Ovary (tissue), 9 donors: Measurements from ENCODE around the gene CFAP54. TPM values are rescaled to one million over a fixed set of nuclear protein-coding genes. Genes with fewer than 3 reads are reported as not detected.

Experiments
- DNase-seq, 5 donors: peaks; one replicate each; pipeline ENCODE4 v3.0.0-alpha.2; 2019 to 2020
- H3K27ac ChIP-seq, 2 donors: fragments of 200-600 bp; one replicate each; pipeline versions ENCODE4 v1.5.1 to v1.8.0; 2019 to 2022
- H3K27me3 ChIP-seq: fragments of 200-600 bp; one replicate; pipeline ENCODE4 v1.8.0; 2022
- H3K36me3 ChIP-seq: fragments of 200-600 bp; sonication (generic); one replicate; pipeline ENCODE4 v1.5.1; 2019
- H3K4me1 ChIP-seq: one replicate; pipeline ENCODE4 v1.8.1; 2013; ENCODE audit warnings: mild to moderate bottlenecking, moderate library complexity; ENCODE audit not compliant: insufficient read depth
- H3K4me3 ChIP-seq: fragments of 200-600 bp; sonication (generic); one replicate; pipeline ENCODE4 v1.5.1; 2017
- H3K9me3 ChIP-seq, 2 donors: fragments of 200-600 bp in 1 of 2; sonication (generic) in 1 of 2; one replicate each; pipeline versions ENCODE4 v1.5.1 to v1.8.1; 2013 to 2019; ENCODE audit warnings: mild to moderate bottlenecking in 1 of 2, moderate library complexity in 1 of 2
- EP300 ChIP-seq: sonication (generic); formaldehyde crosslinking; IDR thresholded peaks from one replicate; pipeline ENCODE4 v1.6.1; 2017; ENCODE audit warnings: antibody characterized with exemption
- POLR2A ChIP-seq: fragments of 450-650 bp; IDR thresholded peaks from one replicate; pipeline ENCODE4 v1.6.1; 2017; ENCODE audit warnings: antibody characterized with exemption, mild to moderate bottlenecking, moderate library complexity
- WGBS, 3 donors: extraction: QIAGEN DNeasy Blood & Tissue Kit in 1 of 3; methylation state at CpG; one replicate each; pipeline versions ENCODE4 v1.1.5 to v1.1.7; 2013 to 2017; 5-methylcytosine and 5-hydroxymethylcytosine counted together
- intact Hi-C, 4 donors: fragments of 100-400 bp; cut with DNase I; formaldehyde crosslinking; loops; one replicate each; pipeline versions ENCODE4 v1.11.0 to v1.15.1; 2022 to 2023
- polyA plus RNA-seq, 2 donors: library from polyadenylated mRNA; stranded (reverse); fragments of 200-250 nt in 1 of 2; fragments of 350-450 nt in 1 of 2; fragmentation: Illumina TruSeq in 1 of 2; extraction: RNeasy Lipid Tissue Mini Kit (QIAGEN cat#74804) in 1 of 2; gene quantifications; one replicate each; pipeline ENCODE4 v1.2.3, GENCODE V29; 2013 to 2014
- total RNA-seq, 7 donors: library from RNA; depleted of rRNA in 2 of 7; stranded (reverse); fragments of >200 nt in 2 of 7; fragmentation: NEBNext Ultra II Directional in 3 of 7; extraction: Animal tissue kit (Norgen Biotek cat#: 25700) in 3 of 7; gene quantifications; one replicate each; pipeline versions ENCODE4 v1.1.0 to v1.2.4, GENCODE V29; 2016 to 2023
- TF ChIP-seq, protein P1 (sequence below), 3 donors: fragments of 450-650 bp in 2 of 3; fragments of 200-600 bp in 1 of 3; IDR thresholded peaks; one replicate each; pipeline versions ENCODE4 v1.5.1 to v1.8.0; 2016 to 2022; ENCODE audit warnings: antibody characterized with exemption in 3 of 3, mild to moderate bottlenecking in 1 of 3
- donor health status: DM: no; HTN: no; CAD: no; lungs with moderate emphysema.
- donor health status: DM: no; HTN: no; CAD: no.
- donor health status: Bipolar disorder and iron deficiency.
- donor health status: DM: yes; HTN: yes; CAD: no.
- donor health status: DM: no; HTN: no; CAD: no.
- donor health status: DM: yes; HTN: yes; CAD: no.

Gene CFAP54
- total and polyA plus RNA-seq, 9 donors: 0.15 to 29.8 (median 1.7) TPM

DNA sequence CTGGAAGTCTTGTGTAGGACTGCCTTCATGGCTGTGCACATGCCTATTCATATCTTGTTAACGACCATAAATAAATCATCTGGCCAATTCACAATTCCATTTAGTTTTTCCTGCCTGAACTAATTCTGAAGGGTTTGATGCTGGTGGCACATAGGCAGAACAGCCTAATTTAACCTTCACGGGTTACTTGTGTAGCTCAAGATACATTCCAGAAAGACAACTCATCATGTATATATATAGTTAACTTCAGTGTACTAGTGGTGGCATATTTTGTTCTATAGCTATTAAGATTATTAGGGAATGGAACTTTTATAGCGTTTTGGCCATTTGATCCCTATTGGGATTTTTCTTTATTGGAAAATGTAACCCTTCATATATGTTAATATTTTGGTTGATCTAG is 31.4 kb downstream of the CFAP54 start:
- TF ChIP-seq EP300: no peak

DNA sequence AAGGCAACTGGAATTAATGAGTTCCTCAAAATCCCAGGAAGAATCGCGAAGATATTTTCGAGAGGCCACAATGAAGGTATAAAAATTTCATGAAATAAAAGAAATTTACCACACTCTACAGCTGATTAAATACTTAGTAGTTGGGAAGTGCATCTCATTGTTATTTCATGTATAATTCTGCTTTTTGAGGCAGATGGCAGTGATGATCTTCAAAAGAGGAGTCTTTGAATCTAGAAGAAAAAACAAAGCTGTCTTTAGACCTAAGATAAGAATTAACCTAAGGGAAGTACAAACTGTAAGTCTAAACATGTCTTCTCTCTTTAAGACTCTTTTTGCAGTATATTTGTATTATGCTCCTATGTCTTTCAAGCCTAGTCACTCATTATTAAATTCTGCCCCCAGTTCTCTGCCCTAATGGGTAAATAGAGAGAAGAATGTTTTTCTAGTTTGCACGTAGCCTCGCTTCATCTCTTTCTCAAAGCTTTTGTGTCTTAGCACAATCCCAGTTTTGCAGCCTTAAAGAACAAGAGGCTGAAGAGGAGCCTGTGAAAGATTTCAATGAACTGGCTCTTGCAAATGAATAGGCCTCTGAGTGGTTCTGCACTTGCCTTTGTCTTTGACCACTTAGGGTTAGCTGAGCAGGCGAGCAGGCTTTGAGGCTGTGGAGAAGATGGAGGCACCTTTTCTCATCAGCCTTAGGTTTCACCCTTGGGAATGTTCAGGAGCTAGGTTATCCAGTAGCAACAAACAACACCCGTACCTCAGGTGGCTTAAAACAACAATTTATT is 32.7 kb downstream of the CFAP54 start:
- 94 to 95% (median 95%) methylated on average over 7 of the region's 7 CpGs for WGBS, 3 donors
- no peak overlapping the region for H3K27ac ChIP-seq

More for the DNA sequence above, 31.4 kb downstream of the CFAP54 start:
- Histone ChIP-seq H3K9me3 (no peaks in the 10 kb centered on the region), H3K27ac (no peak overlapping the region), H3K4me3 (no peak overlapping the region), H3K27me3 (no peaks in the 10 kb centered on the region), H3K4me1 (no peaks in the 10 kb centered on the region), H3K36me3 (no peaks in the 10 kb centered on the region)
- intact Hi-C loops: no loop called here
- WGBS, 3 donors: 55 to 75% (median 72%) methylated on average over 3 of the region's 3 CpGs
- no peak for DNase-seq

DNA sequence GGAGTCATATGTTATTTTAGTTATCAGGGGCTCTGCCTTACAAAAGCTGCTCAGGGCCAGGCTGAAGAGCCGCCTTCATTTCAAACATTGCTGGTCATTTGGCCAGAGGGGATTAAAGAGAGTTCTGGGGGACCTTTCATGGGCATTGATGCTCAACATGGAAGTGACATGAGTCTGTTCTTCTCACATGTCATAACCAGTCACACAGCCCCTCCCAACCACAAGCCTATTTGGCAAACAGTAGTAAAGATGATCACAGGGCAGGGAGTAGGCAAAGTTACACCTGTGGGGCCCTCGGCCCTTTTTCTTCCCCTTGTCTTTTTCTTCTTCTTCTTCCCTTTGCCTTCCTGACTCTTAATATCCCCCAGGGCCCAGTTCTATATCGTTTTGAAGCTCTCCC is 33.3 kb downstream of the CFAP54 start:
- Histone ChIP-seq H3K4me1 (no peaks in the 10 kb centered on the region), H3K4me3 (no peak overlapping the region), H3K27me3 (no peaks in the 10 kb centered on the region), H3K27ac (no peak overlapping the region), H3K36me3 (no peaks in the 10 kb centered on the region), H3K9me3 (no peaks in the 10 kb centered on the region)
- TF ChIP-seq, protein P1, sequence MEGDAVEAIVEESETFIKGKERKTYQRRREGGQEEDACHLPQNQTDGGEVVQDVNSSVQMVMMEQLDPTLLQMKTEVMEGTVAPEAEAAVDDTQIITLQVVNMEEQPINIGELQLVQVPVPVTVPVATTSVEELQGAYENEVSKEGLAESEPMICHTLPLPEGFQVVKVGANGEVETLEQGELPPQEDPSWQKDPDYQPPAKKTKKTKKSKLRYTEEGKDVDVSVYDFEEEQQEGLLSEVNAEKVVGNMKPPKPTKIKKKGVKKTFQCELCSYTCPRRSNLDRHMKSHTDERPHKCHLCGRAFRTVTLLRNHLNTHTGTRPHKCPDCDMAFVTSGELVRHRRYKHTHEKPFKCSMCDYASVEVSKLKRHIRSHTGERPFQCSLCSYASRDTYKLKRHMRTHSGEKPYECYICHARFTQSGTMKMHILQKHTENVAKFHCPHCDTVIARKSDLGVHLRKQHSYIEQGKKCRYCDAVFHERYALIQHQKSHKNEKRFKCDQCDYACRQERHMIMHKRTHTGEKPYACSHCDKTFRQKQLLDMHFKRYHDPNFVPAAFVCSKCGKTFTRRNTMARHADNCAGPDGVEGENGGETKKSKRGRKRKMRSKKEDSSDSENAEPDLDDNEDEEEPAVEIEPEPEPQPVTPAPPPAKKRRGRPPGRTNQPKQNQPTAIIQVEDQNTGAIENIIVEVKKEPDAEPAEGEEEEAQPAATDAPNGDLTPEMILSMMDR (IDR thresholded peaks at IDR 0.05): no peak
- TF ChIP-seq POLR2A (no peak), EP300 (no peak)
- 69 to 80% (median 78%) methylated on average over 3 of the region's 3 CpGs for WGBS, 3 donors
- intact Hi-C loops: no loop called here
- no peak for DNase-seq

More for the DNA sequence above, 32.7 kb downstream of the CFAP54 start:
- H3K4me3 ChIP-seq: no peak overlapping the region
- no peaks in the 10 kb centered on the region for H3K4me1 ChIP-seq
- intact Hi-C loops: no loop called here
- TF ChIP-seq EP300 (no peak), POLR2A (no peak)
- TF ChIP-seq, protein P1 (IDR thresholded peaks at IDR 0.05): no peak
- no peak for DNase-seq
- no peaks in the 10 kb centered on the region for H3K27me3 ChIP-seq
- no peaks in the 10 kb centered on the region for H3K36me3 ChIP-seq
- no peaks in the 10 kb centered on the region for H3K9me3 ChIP-seq

DNA sequence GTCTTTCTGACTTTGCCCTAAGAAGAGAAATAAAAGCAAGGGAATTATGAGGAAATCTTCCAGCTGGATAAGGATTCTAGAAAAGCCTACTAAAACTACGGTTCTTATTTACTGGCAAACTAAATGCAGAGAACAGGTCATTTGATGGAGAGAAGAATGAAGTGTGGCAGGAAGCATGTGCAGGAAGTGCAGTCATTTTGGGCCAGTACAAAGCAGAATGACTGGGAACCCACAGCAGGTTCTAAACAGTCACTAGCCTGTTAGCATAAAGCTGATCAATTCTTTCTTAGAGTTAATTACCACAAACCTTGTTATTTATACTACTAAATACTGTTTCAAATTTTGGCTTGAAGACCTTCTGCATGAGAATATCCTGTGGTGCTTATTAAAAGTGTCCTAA is 36.7 kb downstream of the CFAP54 start:
- H3K4me3 ChIP-seq: no peak overlapping the region
- TF ChIP-seq EP300 (no peak), POLR2A (no peak)
- TF ChIP-seq, protein P1 (IDR thresholded peaks at IDR 0.05): no peak
- intact Hi-C loops: no loop called here
- H3K4me1 ChIP-seq: no peaks in the 10 kb centered on the region
- no peak for DNase-seq
- H3K27ac ChIP-seq: no peak overlapping the region
- no peaks in the 10 kb centered on the region for H3K9me3 ChIP-seq
- no peaks in the 10 kb centered on the region for H3K36me3 ChIP-seq
- WGBS, 3 donors: 32 to 53% (median 46%) methylated on average over 1 of the region's 1 CpG
- H3K27me3 ChIP-seq: no peaks in the 10 kb centered on the region

DNA sequence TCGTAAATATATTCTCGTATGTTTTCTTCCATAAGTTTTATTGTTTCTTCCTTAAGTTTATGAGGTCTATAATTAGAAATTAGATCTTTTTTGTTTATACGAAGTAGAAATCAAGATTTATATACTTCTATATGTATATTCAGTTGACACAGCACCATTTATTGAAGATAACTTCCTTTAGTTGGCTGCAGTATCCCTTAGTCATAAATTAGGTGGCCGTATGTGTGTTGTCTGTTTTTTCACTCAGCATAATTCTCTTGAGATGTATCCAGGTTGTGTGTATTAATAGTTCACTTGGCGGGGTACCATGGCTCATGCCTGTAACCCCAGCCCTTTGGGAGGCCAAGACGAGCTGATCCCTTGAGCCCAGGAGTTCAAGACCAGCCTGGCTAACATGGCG is 40.5 kb downstream of the CFAP54 start:
- Histone ChIP-seq H3K27ac (no peak overlapping the region), H3K4me1 (no peaks in the 10 kb centered on the region), H3K27me3 (no peaks in the 10 kb centered on the region), H3K4me3 (no peak overlapping the region), H3K36me3 (no peaks in the 10 kb centered on the region), H3K9me3 (no peaks in the 10 kb centered on the region)
- WGBS, 3 donors: 71 to 80% (median 80%) methylated on average over 7 of the region's 7 CpGs
- intact Hi-C loops: no loop called here
- TF ChIP-seq, protein P1 (IDR thresholded peaks at IDR 0.05): no peak
- TF ChIP-seq POLR2A (no peak), EP300 (no peak)
- no peak for DNase-seq
